Renal cortex interstitium (tissue), 11 donors: ENCODE results near the gene HIVEP1. TPM values are rescaled to one million over a fixed set of nuclear protein-coding genes. Genes with fewer than 3 reads are reported as not detected.
"Not testable (repeated sequence)": the region's sequence is repeated elsewhere in the genome, so short reads cannot be mapped to it uniquely, and the experiment has no call there.

Experiments
- DNase-seq, 11 donors: peaks; one replicate each; pipeline ENCODE4 v3.0.0-alpha.2; 2013; ENCODE audit warnings: low read depth in 9 of 11, low spot score in 4 of 11; ENCODE audit errors: extremely low read depth in 1 of 11
- polyA plus RNA-seq, 3 donors: library from polyadenylated mRNA; unstranded; fragments of 120-200 nt; gene quantifications; one replicate each; pipeline ENCODE4 v1.2.1, GENCODE V29; 2013; ENCODE audit not compliant: insufficient read length in 3 of 3

HIVEP1 gene
- polyA plus RNA-seq, 3 donors = 22.4 to 24.7 (median 23.2) TPM

DNA sequence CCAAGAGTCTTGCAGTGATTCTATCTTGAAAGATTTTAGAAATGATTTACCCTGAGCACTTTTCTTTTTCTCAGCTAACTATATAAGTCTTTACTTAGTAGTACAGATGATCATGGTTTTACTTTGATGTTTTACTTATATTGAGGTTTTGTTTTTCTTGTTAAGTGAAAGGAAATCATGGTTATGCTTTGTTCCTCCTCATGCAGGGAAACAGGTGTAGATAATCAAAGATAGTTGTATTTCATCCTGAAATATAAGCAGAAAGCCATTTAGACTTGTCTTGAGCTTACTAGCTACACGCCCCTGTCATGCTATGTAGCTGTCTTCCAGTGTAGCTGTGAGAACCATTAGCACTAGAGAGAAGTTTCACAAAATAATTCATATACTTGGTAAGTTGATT is 113.9 kb downstream of the HIVEP1 start:
- DNase-seq = no peak

DNA sequence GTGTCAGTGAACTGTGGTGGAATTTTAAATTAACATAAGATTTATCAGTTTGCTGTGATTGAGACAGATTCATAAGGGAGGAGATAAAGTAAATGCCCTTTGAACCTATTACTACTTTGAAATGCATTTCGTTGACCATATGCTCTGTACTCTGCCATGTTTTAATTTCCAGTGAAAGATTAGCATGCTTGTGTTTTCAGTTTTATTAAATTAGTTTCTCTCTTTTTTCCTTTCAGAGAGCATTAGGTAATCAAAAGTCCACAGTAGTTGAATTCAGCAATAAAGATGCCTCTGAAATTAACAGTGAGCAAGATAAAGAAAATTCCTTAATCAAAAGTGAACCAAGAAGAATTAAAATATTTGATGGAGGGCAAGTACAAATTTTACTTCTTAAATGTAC is 117.4 kb downstream of the HIVEP1 start:
- DNase-seq = no peak

DNA sequence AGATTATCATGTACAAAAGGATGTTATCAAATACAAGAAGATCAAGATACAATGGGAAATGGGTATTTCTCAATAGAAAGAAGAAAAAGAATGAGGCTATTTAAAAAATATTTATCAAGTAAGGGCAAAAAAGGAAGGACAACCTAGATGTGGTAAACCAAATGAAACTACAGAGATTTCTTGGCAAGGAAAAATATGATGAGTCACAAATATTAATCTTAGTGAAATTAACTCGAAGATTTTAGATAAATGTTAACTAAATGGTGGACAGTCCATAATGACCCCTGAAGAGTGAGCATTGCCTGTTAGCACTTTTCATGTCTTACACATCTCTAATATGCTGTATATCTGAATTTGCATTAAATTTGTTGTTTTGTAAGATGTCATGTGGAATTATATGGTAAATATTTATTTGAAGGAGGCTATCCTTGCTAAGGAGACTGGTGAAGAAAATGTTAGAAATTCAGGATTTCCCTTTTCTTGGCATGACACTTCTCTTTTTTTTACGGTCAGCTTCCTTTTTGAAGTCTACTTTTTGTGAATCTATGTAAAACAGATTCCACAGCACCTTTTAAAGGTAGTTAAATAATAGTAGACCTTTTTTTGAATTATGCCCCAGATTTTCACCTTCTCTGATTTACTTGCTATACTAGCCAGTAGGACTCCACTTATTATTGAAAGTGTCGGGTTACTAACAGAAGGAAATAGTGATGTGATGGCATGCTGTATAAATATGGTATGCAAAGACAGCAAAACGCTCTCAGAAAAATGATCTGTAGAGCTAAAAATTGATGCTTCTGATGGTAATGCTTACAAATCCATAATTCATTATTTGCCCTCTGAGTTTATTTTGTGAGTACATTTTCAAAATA is 120.5 kb downstream of the HIVEP1 start:
- no peak for DNase-seq

DNA sequence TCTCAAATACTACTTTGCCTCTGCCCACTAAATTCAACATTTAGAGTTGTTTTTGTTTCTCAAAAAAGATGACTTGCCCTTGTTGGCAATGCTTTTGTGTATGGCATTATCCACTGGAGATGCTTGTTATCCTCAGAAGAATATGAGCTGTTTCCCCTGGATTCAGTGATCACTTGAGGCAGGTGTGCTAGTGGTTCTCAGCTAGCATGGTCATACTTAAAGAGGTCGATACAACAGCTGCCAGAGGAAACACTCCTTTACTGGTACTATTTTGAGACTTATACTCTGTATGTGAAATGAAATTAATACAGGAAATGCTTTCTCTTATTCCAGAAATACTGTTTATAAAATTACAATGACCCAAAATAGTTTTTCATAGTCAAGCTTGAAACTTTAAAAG is 122.5 kb downstream of the HIVEP1 start:
- DNase-seq = no peak

DNA sequence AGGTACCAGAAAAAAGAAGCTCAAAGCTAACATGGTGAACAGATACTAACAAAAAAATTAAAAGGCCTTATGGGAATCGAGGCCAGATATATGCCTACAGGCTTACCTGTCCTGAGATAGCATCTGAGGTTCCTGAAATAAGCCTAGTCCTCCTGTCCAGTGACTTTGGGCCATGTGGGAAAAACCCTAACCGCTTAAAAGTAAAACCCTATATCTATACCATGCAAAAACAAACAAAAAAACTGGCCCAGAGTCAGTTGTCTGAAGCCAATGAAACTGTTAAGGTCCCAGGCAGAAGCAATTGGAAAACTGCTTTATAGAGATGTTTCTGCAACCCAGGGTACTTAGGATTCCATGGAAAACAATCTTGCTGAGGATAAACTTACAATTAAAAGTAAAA is 122.9 kb downstream of the HIVEP1 start:
- no peak for DNase-seq

DNA sequence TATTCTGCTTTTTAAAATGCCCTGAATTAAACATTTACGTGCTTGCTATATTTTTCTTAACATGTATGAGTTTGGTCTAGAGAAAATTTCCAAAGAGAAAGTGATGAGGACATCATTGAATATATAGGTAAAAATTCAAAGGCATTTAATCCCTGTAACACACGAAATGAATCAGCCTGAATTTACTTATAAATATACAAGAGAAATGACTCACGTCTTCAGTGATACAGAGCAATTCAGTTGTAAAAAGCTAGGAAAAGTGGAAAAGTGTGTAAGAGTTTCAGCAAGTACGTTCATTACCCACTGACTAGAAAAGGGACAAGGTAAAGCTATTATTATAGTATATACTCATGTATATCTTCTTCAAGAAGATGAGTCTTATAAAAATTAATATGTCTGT is 124.8 kb downstream of the HIVEP1 start:
- no peak for DNase-seq

DNA sequence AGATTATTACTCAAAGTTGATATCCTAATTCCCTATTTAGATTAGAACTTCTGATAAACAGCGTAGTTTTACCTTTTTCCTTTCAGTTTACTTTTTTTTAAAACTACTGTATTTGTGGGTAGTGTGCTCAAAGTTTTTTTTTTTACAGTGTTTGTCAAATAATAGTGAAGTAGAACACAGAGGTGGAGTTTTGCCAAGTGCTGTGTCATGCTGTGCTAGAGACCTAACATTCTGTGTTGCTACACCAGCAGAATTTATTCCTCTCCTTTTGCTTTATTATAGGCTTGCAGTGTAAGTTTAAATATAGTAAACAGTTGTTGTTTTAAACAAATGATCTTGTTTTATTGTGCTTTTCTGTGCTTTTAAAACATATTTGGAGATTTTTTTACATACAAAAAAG is 125.4 kb downstream of the HIVEP1 start:
- DNase-seq = peak in 3 of 11 donors; percentile 4 to 18 (median 8)

DNA sequence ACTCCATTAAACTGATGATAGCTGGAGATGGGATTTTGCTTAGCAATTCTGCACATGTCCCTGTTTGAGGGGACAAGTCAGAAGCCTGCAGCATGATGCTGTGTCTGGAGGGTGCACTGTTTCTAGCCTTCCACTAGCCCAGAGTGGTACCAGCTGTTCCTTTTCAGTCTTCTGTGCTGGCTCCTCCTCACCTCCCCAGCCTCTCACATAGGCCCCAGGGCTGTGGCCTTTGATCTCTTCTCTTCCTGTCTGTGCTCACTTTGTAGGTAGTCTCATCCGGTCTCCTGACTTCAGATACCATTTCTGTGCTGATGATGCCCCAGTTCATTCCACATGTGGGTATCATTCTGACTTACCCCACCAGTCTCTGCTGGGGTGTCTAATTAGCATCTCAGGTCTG is 126.3 kb downstream of the HIVEP1 start:
- no peak for DNase-seq

DNA sequence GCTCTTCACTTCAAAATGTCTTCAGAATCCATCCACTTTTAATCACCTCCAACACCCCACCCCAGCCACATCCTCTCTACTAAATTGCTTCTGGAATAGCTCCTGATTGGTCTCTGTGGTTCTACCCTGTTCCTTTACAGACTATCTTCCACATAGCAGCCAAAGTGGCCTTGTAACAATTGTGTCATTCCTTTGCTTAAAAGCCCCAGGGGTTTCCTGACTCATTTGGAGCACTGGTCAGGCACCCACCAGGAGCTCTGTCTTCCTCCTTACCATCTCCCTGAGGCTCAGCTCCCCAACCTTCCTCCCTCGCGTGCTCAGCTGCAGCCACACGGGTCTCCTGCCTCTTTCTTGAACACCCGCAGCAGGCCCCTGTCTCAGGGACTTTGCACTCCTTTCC is 126.8 kb downstream of the HIVEP1 start:
- DNase-seq = no peak

DNA sequence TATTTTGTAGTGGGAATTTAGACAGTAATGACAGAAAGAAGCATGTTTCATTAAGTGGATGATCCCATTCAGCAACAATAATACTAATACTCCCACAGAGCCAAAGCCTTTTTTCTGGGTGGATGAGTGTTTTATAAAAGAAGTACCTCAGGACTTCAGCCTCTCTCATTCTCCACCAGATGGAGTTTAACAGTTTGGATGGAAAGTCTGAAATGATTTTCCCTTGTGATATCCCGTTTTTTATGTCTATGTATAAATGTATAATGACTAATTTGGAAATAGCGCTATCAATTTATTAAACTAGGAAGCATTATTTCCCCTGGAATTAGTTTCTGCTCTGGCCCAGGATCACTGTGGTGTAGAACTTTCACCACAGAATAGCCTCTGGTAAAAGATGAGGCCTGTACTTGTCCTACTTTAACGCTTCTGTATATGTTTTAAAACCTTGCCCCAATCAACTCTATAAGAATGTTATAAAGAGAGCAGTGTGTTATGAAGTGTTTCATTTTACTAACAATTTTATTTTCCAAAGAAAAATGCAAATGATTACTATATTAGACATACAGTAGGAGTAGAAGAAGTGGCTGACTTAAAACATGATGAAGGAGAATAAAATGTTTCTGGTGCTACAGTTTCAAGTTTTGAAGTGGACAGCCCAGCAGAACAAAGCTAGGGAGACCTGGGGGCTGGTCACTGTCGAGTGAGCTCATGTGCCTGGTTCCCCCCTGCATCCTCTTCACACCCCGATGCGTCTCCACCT is 135.6 kb downstream of the HIVEP1 start:
- no peak for DNase-seq

DNA sequence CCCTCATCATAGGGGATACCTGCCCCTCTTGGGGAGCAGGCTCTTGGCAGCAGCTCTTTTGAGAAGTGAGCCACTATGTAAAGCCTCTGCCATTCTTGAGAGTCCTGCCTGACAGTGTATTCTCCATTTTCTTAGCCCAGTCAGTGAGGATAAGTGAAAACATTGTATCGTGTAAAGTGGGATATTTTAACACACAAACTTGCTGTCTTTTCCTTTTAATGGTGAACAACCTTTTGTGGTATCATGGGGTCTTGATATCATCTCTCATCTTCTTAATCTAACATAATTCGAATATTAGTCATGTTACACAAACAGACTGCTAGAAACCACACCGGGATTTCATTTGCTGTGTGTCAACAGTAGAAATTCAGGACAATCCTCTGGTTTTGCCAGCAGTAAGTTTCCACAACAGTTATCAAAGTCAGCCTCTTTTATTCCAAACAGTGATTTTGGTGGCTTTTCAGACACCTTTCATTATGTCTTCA is 136.2 kb downstream of the HIVEP1 start:
- DNase-seq = no peak

DNA sequence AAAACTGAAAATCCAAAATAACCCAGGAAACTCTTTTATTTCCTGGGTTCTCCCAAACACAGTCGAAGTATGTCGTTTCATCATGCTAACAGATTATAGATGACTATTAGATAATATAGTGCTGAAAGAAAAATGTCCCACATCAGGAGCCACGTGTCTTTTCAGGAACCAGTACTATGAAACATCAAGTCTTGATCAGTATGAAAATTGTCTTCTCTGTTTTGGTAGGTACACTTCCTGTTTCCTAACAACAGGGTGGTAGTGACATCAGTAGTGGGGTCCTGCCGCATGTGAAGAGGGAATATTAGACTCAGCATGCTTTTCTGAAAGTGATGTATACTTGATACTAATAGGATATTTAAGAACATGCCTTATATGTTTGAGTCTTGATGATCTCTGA is 136.7 kb downstream of the HIVEP1 start:
- no peak for DNase-seq

DNA sequence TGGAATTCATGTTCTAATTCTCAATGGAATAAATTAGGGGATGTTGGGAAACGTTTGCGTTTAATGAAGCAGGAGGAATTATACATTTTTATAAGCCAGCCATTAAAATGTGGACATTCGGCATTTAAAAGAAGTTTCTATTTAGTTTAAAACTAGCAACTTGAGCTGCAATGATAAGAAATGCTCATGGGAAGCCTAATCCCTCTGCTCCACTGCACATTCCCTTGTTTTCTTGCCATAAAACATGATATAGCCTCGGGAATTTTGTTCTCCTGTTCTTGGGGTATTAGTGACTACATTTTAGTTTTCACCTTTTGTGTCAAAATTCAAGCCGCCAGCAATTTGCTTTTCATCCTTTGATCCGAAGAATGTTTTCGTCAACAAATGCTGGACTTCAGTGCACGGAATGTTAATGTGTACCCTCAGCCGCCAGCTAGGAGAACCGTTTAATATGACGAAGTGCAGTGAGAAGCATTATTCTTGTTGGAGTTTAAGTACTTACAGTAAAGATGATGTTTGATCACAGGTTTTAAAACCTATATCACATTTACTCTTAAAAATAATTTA is 137.9 kb downstream of the HIVEP1 start:
- DNase-seq = peak in 2 of 11 donors; percentile 5 to 12

DNA sequence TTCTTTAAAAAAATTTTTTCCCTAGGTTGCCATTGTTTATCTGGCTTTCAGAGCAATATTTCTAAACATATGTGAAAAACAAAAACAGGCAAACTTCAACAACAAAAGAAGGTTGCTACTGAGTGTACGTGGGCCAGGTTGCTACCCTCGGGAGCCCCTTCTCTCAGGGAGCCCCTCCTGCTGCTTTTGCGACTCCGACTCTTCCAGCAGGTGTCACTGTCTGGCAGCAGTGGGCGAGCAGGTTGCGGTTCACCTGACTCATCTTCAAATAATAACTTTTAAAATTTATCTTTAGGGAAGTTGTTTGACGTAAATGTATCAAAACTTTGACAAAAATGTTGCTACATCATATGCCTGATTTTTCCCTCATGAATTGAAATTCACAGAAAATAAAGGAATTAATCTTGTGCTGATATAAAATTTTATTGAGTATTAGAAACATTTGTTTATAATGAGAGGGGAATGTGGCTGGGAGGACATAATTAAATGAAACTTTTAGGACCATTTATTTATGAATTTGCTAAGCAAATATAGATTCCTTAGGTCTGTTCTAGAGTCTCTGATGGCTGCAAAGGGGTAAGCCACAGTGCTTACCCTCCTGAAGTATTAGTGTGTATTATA is 138.8 kb downstream of the HIVEP1 start:
- DNase-seq = peak in 2 of 11 donors; percentile 8 to 11

DNA sequence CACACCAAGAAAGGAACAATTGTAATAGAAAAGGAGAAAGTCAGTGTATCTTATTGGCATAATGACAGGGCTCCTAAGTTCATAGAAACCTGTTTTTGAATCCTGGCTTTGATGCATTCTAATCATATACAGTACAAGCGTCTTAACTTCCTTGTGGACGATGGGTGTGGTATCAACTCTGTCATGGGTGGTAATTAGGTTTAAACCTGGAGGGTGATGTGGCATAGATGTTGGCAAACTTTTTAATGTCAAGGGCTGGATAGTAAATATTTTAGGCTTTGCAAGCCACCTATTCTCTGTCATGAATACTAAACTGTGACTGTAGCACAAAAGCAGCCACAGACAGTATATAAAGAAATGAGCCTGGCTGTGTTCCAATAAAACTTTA is 139.3 kb downstream of the HIVEP1 start:
- DNase-seq = no peak

DNA sequence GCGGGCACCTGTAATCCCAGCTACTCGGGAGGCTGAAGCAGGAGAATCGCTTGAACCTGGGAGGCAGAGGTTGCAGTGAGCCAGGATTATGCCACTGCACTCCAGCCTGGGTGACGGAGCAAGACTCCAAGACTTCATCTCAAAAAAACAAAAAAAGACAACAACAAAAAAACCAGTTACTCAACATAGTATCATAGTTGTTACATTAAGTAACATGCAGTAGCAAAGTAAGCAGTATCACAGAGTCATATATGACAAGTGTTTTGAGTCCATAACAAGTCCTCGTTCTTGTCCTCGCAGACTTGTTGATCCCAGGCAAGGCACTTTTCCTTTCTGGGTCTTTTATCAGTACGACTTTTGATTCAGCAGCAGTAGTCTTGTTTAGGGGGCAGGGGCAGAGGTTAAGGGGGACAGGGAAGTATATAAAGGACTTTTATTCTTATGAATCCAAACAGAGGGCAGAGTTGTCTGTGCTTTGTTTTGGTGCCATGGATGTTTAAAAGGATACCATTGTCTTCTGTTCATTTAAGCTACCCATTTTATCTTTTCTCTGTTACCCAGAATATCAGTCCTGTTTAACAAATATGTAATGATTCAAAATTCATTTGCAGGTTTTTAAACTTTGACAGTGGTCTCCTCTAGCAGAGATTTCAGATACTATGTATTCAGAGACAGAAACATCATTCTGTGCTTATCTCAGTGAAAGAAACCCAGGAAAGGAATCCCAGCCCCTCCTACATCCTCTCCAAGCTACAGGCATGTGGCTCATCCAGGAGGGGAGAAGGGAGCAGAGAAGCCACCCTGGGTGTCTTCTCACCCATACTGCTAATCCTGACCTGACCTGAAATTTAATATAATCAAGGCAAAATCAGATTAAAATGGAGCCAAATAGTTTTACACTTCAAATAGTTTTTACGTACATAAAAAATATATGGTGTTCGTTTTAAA is 140.2 kb downstream of the HIVEP1 start:
- no peak for DNase-seq

DNA sequence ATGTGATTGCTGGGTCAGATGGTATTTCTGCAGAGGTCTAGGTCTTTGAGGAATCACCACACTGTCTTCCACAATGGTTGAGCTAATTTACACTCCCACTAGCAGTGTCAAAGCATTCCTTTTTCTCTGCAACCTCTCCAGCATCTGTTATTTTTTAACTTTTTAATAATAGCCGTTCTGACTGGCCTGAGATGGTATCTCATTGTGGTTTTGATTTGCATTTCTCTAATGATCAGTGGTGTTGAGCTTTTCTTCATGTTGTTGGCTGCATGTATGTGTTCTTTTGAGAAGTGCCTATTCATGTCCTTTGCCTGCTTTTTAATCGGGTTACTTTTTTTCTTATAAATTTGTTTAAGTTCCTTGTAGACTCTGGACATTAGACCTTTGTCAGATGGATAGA is 143.7 kb downstream of the HIVEP1 start:
- DNase-seq = not testable (repeated sequence)

DNA sequence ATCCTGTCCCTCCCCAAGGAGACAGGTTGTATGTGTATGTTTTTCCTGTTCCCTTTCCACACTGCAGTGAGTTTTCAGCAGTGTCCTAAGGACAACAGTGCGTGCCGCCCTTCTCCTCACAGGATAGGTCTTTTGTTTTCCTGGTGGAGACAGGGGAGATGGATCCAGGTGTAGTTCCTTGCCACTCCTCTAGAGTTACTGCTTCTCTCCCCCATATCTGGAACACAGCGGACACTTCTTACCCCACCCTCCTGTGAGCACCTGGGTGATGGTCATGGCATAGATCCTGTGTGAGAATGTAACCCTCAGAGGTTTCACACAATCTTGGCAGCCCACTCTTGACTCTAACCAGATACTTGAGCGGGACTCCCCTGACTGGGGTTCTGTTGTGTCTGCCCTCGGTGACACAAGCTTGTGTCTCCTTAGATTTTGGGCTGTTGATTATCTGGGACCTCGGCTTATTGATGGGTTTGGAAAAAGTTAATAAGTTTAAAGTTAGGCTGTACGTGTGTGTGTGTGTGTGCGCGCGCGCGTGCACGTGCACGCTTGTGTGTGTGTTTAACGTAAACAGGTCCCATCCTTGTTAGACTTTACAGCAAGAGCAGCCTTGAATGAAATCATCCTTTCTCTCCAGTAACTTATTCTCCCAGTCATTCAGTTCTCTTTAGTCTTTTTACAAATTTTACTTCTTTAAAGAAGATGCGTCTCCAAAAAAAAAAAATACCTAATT is 146.7 kb downstream of the HIVEP1 start:
- no peak for DNase-seq
